CD4-positive, alpha-beta T cell treated with Interleukin-4 for 4 hours (primary cell): ENCODE measurements around the gene NPLOC4.
A peak's percentile ranks its signal among the peaks of the same experiment; 100 is the strongest.
"Not testable (repeated sequence)": the region's sequence is repeated elsewhere in the genome, so short reads cannot be mapped to it uniquely, and the experiment has no call there.

ENCODE experiments used
- DNase-seq: peaks from one replicate; pipeline ENCODE4 v3.0.0-alpha.2; 2020

The NPLOC4 gene

DNA sequence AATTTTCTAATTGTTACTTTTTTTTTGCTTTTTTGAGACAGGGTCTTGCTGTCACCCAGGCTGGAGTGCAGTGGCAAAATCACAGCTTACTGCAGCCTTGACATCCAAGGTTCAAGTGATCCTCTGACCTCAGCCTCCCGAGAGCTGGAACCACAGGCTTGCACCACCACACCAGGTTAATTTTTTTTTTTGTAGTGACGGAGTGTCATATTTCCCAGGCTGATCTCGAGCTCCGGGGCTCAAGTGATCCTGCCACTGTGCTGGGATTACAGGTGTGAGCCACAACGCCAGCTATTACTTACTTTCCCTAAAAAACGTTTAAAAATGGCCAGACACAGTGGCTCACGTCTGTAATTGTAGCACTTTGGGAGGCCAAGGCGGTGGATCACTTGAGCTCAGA, 6.6 kb downstream of the NPLOC4 start:
- DNase-seq: no peak

DNA sequence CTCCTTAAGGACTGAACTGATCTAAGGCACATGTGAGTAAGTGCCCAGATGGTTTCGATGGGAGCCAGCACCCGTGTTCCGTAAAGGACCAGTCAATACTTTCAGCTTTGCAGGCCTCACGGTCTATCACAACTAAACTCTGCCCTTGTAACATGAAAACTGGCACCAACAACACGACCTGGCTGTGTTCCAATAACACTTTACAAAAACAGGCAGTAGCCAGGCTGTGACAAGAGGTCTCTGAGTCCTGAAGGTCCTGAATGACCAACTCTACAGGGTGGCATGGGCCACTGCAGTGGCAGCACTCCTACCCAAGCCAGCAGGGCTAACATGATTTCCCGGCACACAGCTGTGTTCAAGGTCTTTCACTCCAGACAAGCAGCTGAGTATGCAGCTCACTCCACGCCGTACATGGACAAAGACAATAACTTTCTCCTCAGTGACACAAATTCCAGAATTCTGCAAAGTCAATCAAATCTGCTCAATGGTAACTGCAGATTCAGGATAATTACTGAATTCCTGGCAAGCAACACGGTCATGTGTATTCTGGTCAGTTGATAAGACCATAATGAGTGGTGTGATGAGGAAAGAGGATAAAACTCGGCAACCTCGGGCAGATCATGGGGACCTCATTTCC, 15.3 kb downstream of the NPLOC4 start:
- DNase-seq: no peak

GRCh38 chr17:81618307-81618706, 18.6 kb downstream of the NPLOC4 start:
- not testable (repeated sequence) for DNase-seq

GRCh38 chr17:81616877-81617276, 20.0 kb downstream of the NPLOC4 start:
- no peak for DNase-seq

DNA sequence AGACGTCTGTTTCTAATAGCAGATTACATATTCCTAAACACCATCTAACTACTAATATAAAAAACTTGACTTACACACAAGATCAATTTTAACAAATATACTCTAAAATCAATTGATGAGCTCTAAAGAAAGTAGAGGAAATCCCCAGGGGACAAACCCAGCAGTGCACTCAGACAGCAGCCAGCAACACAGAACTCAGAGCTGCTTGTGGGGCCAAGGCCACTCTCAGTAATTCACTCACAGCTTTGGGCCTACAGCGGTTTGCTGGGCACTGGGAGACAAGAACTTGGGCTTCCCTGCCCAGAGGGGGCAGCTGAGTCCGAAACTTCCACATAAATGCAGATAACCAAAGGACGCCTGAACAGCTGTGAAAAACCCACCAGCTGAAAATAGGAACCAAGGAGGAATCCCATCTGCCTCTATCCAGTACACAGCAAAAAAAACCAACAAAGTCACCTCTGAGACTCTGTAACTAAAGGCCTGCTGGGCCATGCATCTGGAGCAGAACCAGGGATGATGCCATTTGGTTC, 21.4 kb downstream of the NPLOC4 start:
- no peak for DNase-seq

GRCh38 chr17:81612172-81612970, 24.5 kb downstream of the NPLOC4 start:
- no peak for DNase-seq

DNA sequence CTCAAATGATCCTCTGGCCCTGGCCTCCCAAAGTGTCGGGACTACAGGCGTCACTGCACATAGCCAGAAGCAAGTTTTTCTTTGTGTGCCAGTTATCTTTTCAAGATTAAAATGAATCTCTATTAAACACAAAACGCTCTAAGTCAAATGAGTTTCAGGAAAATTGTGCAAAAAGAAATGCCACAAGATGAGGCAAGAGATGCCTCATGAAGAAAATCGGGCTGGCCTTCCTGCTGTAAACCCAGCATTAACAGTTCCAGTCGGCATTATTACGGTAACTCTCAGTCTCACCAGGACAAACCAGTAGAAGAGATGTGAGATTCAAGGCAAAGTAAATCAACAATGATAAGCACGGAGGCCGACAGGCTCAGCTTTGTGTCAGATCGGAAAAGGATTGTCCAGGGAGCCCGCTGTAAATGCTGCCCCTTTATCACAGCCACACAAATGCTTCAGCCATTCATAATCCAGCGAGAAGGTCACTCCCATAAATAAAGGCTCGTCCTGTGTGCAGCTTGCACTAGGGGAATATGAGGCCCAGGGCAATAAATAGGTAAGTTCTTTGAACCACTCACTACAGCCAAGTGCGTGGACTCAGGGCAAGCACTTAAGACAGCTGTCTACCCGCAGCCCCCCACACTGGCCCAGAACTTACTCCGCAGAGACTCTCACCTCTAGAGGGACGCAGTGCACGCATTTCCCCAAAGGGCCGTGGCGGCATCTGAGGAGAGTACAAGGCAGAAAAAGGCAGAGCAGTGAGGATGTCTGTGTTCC, 27.2 kb downstream of the NPLOC4 start:
- DNase-seq: no peak

DNA sequence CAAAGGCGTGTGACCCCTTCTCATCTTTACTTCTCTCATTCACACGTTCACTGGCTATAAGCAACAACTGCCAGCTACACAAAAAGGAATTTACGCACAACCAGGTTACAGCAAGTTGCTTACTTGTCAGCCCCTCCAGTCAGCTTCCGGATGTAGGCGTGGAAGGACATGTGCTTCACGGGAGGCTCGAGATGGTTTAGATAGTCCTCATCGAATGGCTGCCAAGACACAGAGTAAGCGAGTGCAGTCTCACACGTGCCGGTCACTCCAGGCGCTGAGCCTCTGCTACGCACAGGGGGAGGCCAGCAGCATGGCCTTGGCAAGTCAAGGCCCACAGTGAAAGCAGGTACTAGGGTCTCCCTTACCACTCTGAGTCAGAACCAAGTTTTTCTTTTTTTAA, 28.3 kb downstream of the NPLOC4 start:
- DNase-seq: no peak

GRCh38 chr17:81608082-81608481, 28.8 kb downstream of the NPLOC4 start:
- no peak for DNase-seq

DNA sequence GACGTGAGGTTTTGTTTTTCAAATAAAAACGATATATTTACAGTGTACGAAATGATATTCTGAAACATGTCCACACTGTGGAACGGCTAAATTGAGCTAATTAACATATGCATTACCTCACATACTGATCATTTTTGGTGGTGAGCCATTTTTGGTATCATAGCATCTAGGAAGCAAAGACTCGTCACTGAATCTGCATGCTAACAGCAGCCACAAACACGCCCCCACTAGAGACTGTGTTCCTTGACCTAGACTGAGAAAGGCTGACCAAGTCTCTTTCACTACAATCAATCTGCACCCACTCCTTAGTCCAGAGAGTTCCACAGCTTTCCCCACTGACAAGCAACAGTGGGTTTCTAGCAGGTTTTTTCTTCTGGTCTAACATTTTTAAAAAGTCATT, 29.5 kb downstream of the NPLOC4 start:
- no peak for DNase-seq

DNA sequence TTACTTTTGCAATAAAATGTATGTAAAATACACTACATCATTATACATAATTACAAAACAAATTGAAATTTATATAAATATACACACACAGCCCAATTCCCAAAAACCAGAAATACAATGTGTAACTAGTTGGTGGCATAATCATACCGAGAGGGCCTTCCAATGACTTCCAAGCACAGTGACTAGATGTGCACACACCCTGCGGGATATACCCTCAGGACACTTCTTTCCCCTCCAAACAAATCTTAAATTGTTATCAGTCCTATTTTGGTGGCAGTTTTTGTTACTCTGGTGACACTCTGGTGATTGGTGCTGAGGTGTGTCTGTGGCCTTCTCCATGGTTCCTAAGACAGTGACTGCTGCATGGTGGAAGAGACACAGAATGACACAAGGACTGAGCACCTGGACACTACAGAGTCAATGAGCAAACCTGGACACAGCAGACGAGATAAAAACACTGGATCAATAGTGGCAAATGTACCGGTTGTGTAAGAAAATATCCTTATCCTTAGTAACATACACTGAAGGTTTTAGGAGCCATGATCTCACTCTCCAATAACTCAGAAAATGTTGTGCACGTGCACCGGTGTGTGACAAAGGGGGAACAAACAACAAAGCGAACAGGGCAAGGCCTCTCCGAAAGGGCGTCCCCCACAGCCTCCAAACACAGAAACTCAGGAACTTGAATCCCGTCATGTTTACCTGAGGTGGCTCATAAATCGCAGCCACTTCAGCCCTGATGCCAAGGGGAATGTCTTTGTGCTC, 32.9 kb downstream of the NPLOC4 start:
- no peak for DNase-seq

- DNase-seq: peak; percentile 78
Measured at GRCh38 chr17:81601525-81602120, 35.3 kb downstream of the NPLOC4 start.

GRCh38 chr17:81599719-81600486, 37.0 kb downstream of the NPLOC4 start:
- DNase-seq: no peak

- no peak for DNase-seq
Measured at GRCh38 chr17:81593105-81593871, 43.6 kb downstream of the NPLOC4 start.

DNA sequence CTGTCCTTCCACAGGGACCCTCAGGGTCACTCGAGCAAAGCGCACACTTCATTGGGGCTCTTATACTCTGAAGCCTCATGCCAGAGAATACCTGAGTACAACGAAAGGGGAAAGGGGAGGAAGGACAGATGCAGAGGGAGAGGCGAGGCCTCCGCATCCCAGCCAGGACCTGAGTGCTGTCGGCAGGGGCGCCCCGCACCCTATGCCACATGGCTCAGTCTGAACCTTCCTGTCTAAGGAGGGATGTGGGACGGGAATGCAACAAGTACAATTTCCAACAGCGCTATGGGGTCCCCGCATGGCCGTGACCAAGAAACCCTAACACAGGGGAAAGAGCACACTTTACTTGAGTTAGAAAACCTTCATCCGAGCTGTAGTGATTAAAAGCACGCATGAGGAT, 44.9 kb downstream of the NPLOC4 start:
- DNase-seq: no peak

DNA sequence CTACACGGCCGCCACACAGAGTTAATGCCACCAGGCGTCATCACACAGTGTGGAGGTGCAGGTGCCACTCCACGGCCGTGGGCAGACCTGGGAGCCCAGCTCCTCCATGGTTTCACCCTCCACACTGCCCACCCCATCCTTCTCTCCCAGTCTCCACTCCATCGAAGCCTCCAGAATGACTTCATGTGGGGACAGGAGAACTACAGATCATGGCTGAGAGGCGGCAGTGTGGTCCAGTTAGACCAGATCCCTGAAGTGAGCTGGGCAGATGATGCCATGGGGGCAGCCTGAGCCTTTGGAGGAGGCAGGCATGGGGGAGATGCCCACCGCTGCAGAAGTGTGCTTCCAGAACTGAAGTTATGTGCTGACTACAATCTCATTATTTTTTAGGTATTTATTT, 46.8 kb downstream of the NPLOC4 start:
- no peak for DNase-seq

DNA sequence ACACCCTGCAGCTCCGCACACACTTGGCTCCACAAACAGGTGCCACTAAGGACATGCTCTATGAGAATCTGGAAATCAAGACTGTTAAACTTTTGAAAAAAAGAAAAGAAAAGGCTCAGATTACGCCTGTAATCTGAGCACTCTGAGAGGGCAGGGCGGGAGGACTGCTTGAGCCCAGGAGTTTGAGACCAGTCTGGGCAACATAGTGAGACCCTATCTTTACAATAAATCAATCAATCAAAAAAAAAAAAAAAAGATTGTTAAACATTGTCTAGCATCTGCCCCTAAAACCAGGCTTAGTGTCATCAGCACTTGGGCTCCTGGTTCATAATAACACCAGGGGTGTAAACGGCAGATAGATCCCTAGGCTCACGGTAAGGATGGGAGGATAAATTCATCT, 47.3 kb downstream of the NPLOC4 start:
- no peak for DNase-seq

GRCh38 chr17:81586096-81586495, 50.8 kb downstream of the NPLOC4 start:
- DNase-seq: no peak

DNA sequence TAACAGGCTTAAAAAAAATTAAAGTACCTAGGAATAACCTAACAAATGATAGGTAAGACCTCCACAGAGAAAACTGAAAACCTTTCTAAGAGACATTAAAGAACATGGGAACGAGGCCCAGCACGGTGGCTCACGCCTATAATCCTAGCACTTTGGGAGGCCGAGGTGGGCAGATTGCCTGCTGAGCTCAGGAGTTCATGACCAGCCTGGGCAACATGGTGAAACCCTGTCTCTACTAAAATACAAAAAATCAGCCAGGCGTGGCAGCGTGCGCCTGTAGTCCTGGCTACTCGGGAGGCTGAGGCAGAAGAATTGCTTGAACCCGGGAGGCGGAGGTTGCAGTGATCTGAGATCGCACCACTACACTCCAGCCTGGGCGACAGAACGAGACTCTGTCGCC, 52.1 kb downstream of the NPLOC4 start:
- not testable (repeated sequence) for DNase-seq

DNA sequence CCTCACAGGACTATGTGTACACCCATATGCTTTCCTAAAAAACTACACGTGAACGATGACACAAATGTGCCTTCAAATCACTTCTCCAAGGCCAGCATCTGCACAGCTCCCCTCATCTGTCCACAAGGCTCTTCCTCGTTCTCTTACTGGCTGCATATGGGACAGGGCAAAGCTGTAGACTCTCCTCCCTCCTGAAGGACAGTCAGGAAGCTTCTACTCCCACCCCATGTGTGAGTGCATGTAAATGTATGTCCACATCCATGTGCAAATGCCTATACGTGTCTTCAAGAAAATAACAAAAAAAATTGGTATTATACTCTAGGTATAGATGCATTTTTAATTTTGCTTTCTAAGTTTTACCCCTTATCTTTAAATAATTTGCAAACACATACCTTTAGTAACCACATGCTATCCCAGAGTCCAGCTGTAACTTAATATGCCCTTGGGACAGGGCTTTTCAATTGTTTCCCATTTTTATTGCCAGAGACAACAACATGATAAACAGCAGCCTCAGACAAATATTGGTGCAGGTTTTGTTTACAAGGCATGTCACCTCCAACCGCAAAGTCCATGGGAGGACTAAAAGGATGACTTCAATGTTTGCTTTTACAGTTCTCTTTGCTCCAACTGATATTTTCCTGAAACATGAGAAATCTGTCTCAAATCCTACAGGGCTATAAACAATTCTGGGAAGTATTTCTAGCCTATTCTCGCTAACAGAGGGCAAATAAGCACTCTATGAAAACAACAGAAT, 53.1 kb downstream of the NPLOC4 start:
- no peak for DNase-seq
